ENCODE results near the gene CNTRL. TPM values are rescaled to one million over a fixed set of nuclear protein-coding genes. Genes with fewer than 3 reads are reported as not detected.

The CNTRL gene
- total and polyA plus RNA-seq, 2 of the 8 experiments (the other 6 are each of a cell fraction or from before 2014, with no cell fraction given): 5.1 to 13.9 TPM

DNA sequence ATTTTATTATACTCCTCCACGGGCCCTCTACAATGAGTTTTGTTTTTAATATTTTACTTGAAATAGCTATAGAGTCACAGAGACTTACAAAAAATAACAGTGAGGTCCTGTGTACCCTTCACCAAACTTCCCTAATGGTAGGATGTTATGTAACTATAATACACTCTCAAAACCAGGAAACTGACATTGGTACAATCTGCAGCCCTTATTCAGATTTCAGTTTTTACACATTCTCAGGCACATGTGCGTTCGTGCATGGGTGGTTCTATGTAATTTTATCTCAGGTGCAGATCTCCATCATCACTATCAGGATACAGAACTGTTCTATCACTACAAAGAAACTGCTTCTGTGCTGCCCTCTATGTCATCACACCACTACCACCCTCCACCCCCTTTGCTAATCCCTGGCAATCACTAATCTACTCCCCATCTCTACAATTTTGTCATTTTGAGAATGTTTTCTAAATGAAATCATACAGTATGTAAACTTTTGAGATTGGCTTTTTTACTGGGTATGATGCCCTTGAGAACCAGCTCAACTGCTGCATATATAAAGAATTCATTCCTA, 110.5 kb downstream of the CNTRL start:
- FAIRE-seq (no peak), DNase-seq (ENCODE audit: low read depth in 1 of 2, low spot score in 2 of 2) (no peak)
- CTCF ChIA-PET (ENCODE audit: partially characterized antibody): interaction anchor here (0.7 to 1.6 kb wide), 6 partner anchors 14 to 455 kb away, joined by 3 to 8 read pairs (median 4); no protein-coding TSS in a partner anchor
- Histone ChIP-seq H3K9me3 (ENCODE audit: insufficient read depth in 2 of 2, low read depth in 1 of 2, low read length in 1 of 2) (no peaks in the 10 kb centered on the region), H3K23me2 (ENCODE audit: low read depth, low read length) (no peaks in the 10 kb centered on the region), H2BK20ac (ENCODE audit: low read length) (no peak overlapping the region), H4K8ac (ENCODE audit: extremely low read depth, insufficient read depth, low read length) (no peak overlapping the region), H3K9ac (replicated peaks in 1 of 4; ENCODE audit: extremely low read depth in 1 of 4, low read depth in 3 of 4, low read length in 3 of 4) (no peak overlapping the region), H3K36me3 (ENCODE audit: control insufficient read depth in 2 of 4, insufficient read depth in 4 of 4, low read length in 3 of 4) (peaks cover 0 to 24% (median 4%) of the 10 kb centered on the region in 4 experiments; a peak in 4 of 8 replicates), H2BK120ac (replicated peaks; ENCODE audit: low read depth, low read length) (no peak overlapping the region), H3K4me2 (ENCODE audit: insufficient read depth in 1 of 2, low read depth in 2 of 2, low read length in 2 of 2) (no peak overlapping the region), H2AK5ac (ENCODE audit: low read depth, low read length) (no peak overlapping the region), H3K4me3 (ENCODE audit: extremely low read depth in 1 of 4, insufficient read depth in 2 of 4, low read depth in 3 of 4, low read length in 4 of 4) (no peak overlapping the region), H3K4me1 (replicated peaks in 1 of 4; ENCODE audit: control insufficient read depth in 3 of 4, insufficient read depth in 4 of 4, low read length in 3 of 4) (no peaks in the 10 kb centered on the region), H3K27ac (ENCODE audit: low read depth, low read length) (no peak overlapping the region), H3K27me3 (replicated peaks in 1 of 4; ENCODE audit: control insufficient read depth in 3 of 4, extremely low read depth in 1 of 4, insufficient read depth in 3 of 4, low read length in 3 of 4) (no peaks in the 10 kb centered on the region), H3K23ac (ENCODE audit: insufficient read length) (no peak overlapping the region), H2BK5ac (ENCODE audit: low read depth, low read length) (no peak overlapping the region), H4K5ac (ENCODE audit: insufficient read length, low read depth, low read length) (no peak overlapping the region), H3K79me2 (ENCODE audit: control insufficient read depth in 1 of 2, insufficient read depth in 2 of 2, low read length in 2 of 2) (peaks cover 0 to 16% of the 10 kb centered on the region in 2 experiments; a peak in 2 of 4 replicates), H4K20me1 (replicated peaks in 1 of 2; ENCODE audit: control insufficient read depth in 1 of 2, insufficient read depth in 2 of 2, low read length in 2 of 2) (peaks cover 0 to 3% of the 10 kb centered on the region in 2 experiments), H3K56ac (replicated peaks; ENCODE audit: insufficient read length, low read depth, low read length) (no peak overlapping the region), H3K79me1 (ENCODE audit: low read depth, low read length) (no peaks in the 10 kb centered on the region), H3K14ac (ENCODE audit: insufficient read length) (no peak overlapping the region), H4K91ac (replicated peaks; ENCODE audit: insufficient read length, low read length) (no peak overlapping the region), H2AFZ (ENCODE audit: low read length) (no peak overlapping the region), H3K4ac (replicated peaks; ENCODE audit: insufficient read length, low read depth, low read length) (no peak overlapping the region), H2BK12ac (ENCODE audit: low read depth, low read length) (no peak overlapping the region), H3K18ac (ENCODE audit: extremely low read depth, low read length) (no peak overlapping the region), H2BK15ac (ENCODE audit: low read length) (no peak overlapping the region)
- TF ChIP-seq NANOG (IDR thresholded peaks at IDR 0.05; ENCODE audit: insufficient read depth, low read depth, low read length, poor library complexity, severe bottlenecking) (no peak), EP300 (IDR thresholded peaks at IDR 0.05; ENCODE audit: borderline replicate concordance in 1 of 2, low read depth in 2 of 2, low read length in 2 of 2) (no peak), RNF2 (IDR thresholded peaks at IDR 0.05; ENCODE audit: borderline replicate concordance, low read depth, low read length, missing control alignments, poor library complexity, severe bottlenecking) (no peak), TBP (IDR thresholded peaks at IDR 0.05; ENCODE audit: low read depth, low read length) (no peak)
- TF ChIP-seq, protein P1, sequence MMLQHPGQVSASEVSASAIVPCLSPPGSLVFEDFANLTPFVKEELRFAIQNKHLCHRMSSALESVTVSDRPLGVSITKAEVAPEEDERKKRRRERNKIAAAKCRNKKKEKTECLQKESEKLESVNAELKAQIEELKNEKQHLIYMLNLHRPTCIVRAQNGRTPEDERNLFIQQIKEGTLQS (IDR thresholded peaks at IDR 0.05; ENCODE audit: insufficient read depth, low read depth, low read length): no peak
- WGBS, 2 experiments (ENCODE audit: extremely low coverage in 1 of 2, insufficient coverage in 1 of 2, insufficient read length in 1 of 2, insufficient replicate concordance in 2 of 2, low coverage in 1 of 2, low lambda C conversion rate in 2 of 2, missing lambda C conversion rate in 1 of 2): 93% methylated on average over 3 of the region's 3 CpGs; no CpG with 5 or more reads in 1 of the 2 experiments
- POLR2A ChIA-PET (ENCODE audit: partially characterized antibody): interaction anchor here (1.3 kb wide), 1 partner anchor 16 kb away, joined by 3 read pairs; no protein-coding TSS in a partner anchor
